K562 (cell line): Measurements from ENCODE around the gene IFI30. TPM values are rescaled to one million over a fixed set of nuclear protein-coding genes. Genes with fewer than 3 reads are reported as not detected.

ENCODE experiments used
- BHLHE40 ChIP-seq: IDR thresholded peaks from 2 replicates; pipeline ENCODE4 v1.6.1; 2011; ENCODE audit warnings: low read length, improper control_type of control experiment
- BRD9 ChIP-seq: fragments of 450-650 bp; IDR thresholded peaks from 2 replicates; pipeline ENCODE4 v1.6.1; 2018; ENCODE audit warnings: low read depth; ENCODE audit not compliant: partially characterized antibody
- CHD4 ChIP-seq: fragments of 200-600 bp; sonication (generic); IDR thresholded peaks from 3 replicates; pipeline ENCODE4 v1.6.1; 2012; ENCODE audit warnings: low read depth, mild to moderate bottlenecking, mixed read lengths, low read length, inconsistent platforms; ENCODE audit not compliant: insufficient read depth, insufficient replicate concordance, poor library complexity, severe bottlenecking
- HNRNPH1 ChIP-seq: fragments of 200-400 bp; formaldehyde crosslinking; optimal IDR thresholded peaks from 2 replicates; pipeline ENCODE3; 2017; ENCODE audit warnings: low read depth, mild to moderate bottlenecking, low read length, moderate library complexity
- MAFF ChIP-seq: IDR thresholded peaks from 2 replicates; pipeline ENCODE4 v1.6.1; 2012; ENCODE audit warnings: low read length, improper control_type of control experiment
- MTA3 ChIP-seq: fragments of 450-650 bp; formaldehyde crosslinking; IDR thresholded peaks from 2 replicates; pipeline ENCODE4 v1.6.1; 2017; ENCODE audit warnings: mild to moderate bottlenecking, borderline replicate concordance
- NFATC3 ChIP-seq: fragments of 450-650 bp; IDR thresholded peaks from 2 replicates; pipeline ENCODE4 v1.6.1; 2017; ENCODE audit warnings: mild to moderate bottlenecking
- RBM15 ChIP-seq: fragments of 200-400 bp; formaldehyde crosslinking; IDR thresholded peaks from 2 replicates; pipeline ENCODE4 v1.6.1; 2018; ENCODE audit warnings: mild to moderate bottlenecking, low read length, moderate library complexity; ENCODE audit not compliant: insufficient read depth
- RNF2 ChIP-seq: sonication (generic); IDR thresholded peaks from 2 replicates; pipeline ENCODE4 v1.6.1; 2016
- SMARCC2 ChIP-seq: fragments of 450-650 bp; IDR thresholded peaks from 2 replicates; pipeline ENCODE4 v1.6.1; 2017; ENCODE audit warnings: antibody characterized with exemption, moderate library complexity, mild to moderate bottlenecking, low read depth
- SNIP1 ChIP-seq: fragments of 450-650 bp; IDR thresholded peaks from 2 replicates; pipeline ENCODE4 v1.7.1; 2017; ENCODE audit warnings: low read depth, mild to moderate bottlenecking
- polyA plus RNA-seq, 8 experiments: library from polyadenylated mRNA; depleted of rRNA in 4 of 8; stranded (reverse) in 5 of 8; unstranded in 3 of 8; fragments of >200 nt; fragmentation: Nextera tagmentation in 2 of 8; fragmentation: Illumina TruSeq in 1 of 8; extraction: Ambion mirVana in 2 of 8; extraction: Trizol in 1 of 8; gene quantifications; 2 replicates each; pipeline versions ENCODE4 v1.2.1 to v1.2.3, GENCODE V29; 2011 to 2014; ENCODE audit warnings: inconsistent platforms in 1 of 8, missing spikeins in 1 of 8
- total RNA-seq, 7 experiments: library from RNA; depleted of rRNA in 6 of 7; stranded (reverse); fragments of >200 nt in 6 of 7; fragmentation: Illumina TruSeq in 2 of 7; extraction: Trizol in 2 of 7; gene quantifications; 2 replicates each; pipeline versions ENCODE4 v1.2.1 to v1.2.3, GENCODE V29; 2011 to 2021; ENCODE audit warnings: low replicate concordance in 1 of 7
- TF ChIP-seq, protein P1 (sequence below), 3 experiments: fragments of 200-800 bp in 1 of 3; fragments of 250-450 bp in 1 of 3; fragments of 450-650 bp in 1 of 3; sonication (Bioruptor Pico) in 1 of 3; sonication (Bioruptor generic) in 1 of 3; formaldehyde crosslinking in 1 of 3; IDR thresholded peaks; 2 replicates each; pipeline versions ENCODE4 v1.6.1 to v1.8.0; 2016 to 2022; ENCODE audit warnings: mild to moderate bottlenecking in 2 of 3, missing genetic modification characterization in 2 of 3, missing compliant biosample characterization in 1 of 3, moderate library complexity in 1 of 3
- TF ChIP-seq, protein P2 (sequence below): fragments of 250-450 bp; sonication (Bioruptor Pico); IDR thresholded peaks from 2 replicates; pipeline ENCODE4 v1.5.1; 2021; ENCODE audit warnings: mild to moderate bottlenecking
- TF ChIP-seq, protein P3 (sequence below): fragments of 450-650 bp; formaldehyde crosslinking; IDR thresholded peaks from 2 replicates; pipeline ENCODE4 v1.4.0; 2020; ENCODE audit warnings: mild to moderate bottlenecking, moderate library complexity
- TF ChIP-seq, protein P4 (sequence below): fragments of 250-450 bp; sonication (Bioruptor Pico); IDR thresholded peaks from 2 replicates; pipeline ENCODE4 v1.8.0; 2021; ENCODE audit warnings: borderline replicate concordance, mild to moderate bottlenecking, moderate library complexity; ENCODE audit not compliant: poor library complexity, severe bottlenecking
- TF ChIP-seq, protein P5 (sequence below): fragments of 450-650 bp; IDR thresholded peaks from 2 replicates; pipeline ENCODE4 v1.6.1; 2018; ENCODE audit warnings: mild to moderate bottlenecking, low read depth; ENCODE audit not compliant: partially characterized antibody
- TF ChIP-seq, protein P6 (sequence below): fragments of 250-450 bp; sonication (Bioruptor Pico); IDR thresholded peaks from 2 replicates; pipeline ENCODE4 v1.5.0; 2021

Gene IFI30
- total and polyA plus RNA-seq, 9 of the 15 experiments (the other 6 are each of a cell fraction or from before 2014, with no cell fraction given): 63.7 to 430 (median 109) TPM

DNA sequence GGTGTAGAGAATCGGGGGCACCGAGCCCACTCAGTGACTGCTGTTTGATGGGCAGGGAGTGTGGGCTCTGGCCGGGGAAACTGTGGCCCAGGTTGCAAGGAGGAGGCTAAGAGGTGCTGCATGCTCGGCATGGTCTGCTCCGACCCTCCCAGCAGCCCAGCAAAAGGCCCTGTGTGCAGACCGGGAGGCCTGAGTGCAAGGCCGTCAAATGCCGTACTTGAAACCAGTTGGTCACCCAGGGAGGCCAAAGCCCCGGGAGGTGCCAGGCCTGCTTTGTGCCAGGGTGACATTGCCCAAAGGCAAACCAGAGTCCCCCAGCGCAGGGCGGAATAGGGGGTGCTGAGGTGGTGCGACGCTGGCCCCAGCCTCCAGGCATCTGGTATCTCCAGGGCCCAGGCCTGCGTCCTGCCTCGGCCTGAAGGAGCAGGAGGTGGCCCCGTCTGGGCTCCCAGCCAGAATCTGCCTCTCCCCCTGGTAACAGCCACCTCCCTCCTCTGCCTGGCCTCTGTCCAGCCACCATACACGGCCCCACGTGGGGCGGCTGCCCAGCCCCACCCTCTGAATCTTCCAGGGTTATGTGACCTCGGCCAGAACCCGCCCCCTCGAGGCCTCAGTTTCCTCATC is 16.7 kb upstream of the IFI30 start (continued):
- TF ChIP-seq, protein P1, sequence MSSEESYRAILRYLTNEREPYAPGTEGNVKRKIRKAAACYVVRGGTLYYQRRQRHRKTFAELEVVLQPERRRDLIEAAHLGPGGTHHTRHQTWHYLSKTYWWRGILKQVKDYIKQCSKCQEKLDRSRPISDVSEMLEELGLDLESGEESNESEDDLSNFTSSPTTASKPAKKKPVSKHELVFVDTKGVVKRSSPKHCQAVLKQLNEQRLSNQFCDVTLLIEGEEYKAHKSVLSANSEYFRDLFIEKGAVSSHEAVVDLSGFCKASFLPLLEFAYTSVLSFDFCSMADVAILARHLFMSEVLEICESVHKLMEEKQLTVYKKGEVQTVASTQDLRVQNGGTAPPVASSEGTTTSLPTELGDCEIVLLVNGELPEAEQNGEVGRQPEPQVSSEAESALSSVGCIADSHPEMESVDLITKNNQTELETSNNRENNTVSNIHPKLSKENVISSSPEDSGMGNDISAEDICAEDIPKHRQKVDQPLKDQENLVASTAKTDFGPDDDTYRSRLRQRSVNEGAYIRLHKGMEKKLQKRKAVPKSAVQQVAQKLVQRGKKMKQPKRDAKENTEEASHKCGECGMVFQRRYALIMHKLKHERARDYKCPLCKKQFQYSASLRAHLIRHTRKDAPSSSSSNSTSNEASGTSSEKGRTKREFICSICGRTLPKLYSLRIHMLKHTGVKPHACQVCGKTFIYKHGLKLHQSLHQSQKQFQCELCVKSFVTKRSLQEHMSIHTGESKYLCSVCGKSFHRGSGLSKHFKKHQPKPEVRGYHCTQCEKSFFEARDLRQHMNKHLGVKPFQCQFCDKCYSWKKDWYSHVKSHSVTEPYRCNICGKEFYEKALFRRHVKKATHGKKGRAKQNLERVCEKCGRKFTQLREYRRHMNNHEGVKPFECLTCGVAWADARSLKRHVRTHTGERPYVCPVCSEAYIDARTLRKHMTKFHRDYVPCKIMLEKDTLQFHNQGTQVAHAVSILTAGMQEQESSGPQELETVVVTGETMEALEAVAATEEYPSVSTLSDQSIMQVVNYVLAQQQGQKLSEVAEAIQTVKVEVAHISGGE (CRISPR knock-in tag; IDR thresholded peaks at IDR 0.05): 0 out of 6 replicates have a peak, but pooled peaks of 1 of the 3 experiments have one; percentile 27
- TF ChIP-seq SNIP1: no peak
- no peak for TF ChIP-seq BHLHE40
- TF ChIP-seq MAFF: no peak
- TF ChIP-seq, protein P2, sequence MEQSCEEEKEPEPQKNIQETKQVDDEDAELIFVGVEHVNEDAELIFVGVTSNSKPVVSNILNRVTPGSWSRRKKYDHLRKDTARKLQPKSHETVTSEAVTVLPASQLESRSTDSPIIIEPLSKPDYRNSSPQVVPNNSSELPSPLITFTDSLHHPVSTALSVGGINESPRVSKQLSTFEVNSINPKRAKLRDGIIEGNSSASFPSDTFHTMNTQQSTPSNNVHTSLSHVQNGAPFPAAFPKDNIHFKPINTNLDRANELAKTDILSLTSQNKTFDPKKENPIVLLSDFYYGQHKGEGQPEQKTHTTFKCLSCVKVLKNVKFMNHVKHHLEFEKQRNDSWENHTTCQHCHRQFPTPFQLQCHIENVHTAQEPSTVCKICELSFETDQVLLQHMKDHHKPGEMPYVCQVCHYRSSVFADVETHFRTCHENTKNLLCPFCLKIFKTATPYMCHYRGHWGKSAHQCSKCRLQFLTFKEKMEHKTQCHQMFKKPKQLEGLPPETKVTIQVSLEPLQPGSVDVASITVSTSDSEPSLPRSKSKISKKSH: no peak
- TF ChIP-seq, protein P3, sequence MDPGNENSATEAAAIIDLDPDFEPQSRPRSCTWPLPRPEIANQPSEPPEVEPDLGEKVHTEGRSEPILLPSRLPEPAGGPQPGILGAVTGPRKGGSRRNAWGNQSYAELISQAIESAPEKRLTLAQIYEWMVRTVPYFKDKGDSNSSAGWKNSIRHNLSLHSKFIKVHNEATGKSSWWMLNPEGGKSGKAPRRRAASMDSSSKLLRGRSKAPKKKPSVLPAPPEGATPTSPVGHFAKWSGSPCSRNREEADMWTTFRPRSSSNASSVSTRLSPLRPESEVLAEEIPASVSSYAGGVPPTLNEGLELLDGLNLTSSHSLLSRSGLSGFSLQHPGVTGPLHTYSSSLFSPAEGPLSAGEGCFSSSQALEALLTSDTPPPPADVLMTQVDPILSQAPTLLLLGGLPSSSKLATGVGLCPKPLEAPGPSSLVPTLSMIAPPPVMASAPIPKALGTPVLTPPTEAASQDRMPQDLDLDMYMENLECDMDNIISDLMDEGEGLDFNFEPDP (CRISPR knock-in tag): no peak
- TF ChIP-seq, protein P4, sequence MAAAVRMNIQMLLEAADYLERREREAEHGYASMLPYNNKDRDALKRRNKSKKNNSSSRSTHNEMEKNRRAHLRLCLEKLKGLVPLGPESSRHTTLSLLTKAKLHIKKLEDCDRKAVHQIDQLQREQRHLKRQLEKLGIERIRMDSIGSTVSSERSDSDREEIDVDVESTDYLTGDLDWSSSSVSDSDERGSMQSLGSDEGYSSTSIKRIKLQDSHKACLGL: peak; percentile 30
- TF ChIP-seq RNF2: no peak
- TF ChIP-seq, protein P5, sequence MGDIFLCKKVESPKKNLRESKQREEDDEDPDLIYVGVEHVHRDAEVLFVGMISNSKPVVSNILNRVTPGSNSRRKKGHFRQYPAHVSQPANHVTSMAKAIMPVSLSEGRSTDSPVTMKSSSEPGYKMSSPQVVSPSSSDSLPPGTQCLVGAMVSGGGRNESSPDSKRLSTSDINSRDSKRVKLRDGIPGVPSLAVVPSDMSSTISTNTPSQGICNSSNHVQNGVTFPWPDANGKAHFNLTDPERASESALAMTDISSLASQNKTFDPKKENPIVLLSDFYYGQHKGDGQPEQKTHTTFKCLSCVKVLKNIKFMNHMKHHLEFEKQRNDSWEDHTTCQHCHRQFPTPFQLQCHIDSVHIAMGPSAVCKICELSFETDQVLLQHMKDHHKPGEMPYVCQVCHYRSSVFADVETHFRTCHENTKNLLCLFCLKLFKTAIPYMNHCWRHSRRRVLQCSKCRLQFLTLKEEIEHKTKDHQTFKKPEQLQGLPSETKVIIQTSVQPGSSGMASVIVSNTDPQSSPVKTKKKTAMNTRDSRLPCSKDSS: no peak
- TF ChIP-seq BRD9: no peak
- no peak for TF ChIP-seq NFATC3
- no peak; the same call in 1 of the 2 replicates for TF ChIP-seq SMARCC2
- no peak for TF ChIP-seq RBM15
- peak; percentile 79; the same call in 1 of the 2 replicates for TF ChIP-seq MTA3
- TF ChIP-seq CHD4: no peak
- no peak for TF ChIP-seq HNRNPH1
- TF ChIP-seq, protein P6, sequence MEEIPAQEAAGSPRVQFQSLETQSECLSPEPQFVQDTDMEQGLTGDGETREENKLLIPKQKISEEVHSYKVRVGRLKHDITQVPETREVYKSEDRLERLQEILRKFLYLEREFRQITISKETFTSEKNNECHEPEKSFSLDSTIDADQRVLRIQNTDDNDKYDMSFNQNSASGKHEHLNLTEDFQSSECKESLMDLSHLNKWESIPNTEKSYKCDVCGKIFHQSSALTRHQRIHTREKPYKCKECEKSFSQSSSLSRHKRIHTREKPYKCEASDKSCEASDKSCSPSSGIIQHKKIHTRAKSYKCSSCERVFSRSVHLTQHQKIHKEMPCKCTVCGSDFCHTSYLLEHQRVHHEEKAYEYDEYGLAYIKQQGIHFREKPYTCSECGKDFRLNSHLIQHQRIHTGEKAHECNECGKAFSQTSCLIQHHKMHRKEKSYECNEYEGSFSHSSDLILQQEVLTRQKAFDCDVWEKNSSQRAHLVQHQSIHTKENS (CRISPR knock-in tag): no peak
